NCI-H1105 (cell line): ENCODE data around the gene SDK2.
"Not testable (repeated sequence)": the region's sequence is repeated elsewhere in the genome, so short reads cannot be mapped to it uniquely, and the experiment has no call there.

Experiments
- DNase-seq: peaks from one replicate; lab custom pipeline; 2025; lab: John Stamatoyannopoulos, UW

The SDK2 gene

DNA sequence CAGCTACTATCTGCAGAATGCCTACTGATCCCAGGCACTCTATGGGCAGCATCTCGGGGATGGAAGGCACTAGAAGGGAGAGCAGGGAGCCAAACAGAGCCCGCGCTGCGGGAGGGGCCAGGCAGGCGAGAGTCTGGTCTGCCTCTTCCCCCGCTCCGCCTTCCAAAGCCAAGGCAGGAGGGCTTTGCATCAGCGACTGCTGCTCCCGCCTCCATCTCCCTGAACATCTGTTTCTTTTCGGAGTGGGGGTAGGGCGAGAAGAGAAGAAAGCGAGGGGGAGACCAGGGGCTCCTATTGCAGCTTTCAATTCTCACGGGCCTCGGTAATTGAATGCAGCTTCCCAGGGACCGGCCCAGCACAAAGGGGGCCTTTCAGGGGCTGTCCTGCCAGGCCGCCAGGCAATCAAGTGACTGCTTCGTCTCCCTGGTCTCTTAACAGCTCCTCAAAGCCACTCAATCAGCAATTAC, 301.0 kb downstream of the SDK2 start:
- DNase-seq: no peak

GRCh38 chr17:73342541-73343167, 301.6 kb downstream of the SDK2 start:
- no peak for DNase-seq

DNA sequence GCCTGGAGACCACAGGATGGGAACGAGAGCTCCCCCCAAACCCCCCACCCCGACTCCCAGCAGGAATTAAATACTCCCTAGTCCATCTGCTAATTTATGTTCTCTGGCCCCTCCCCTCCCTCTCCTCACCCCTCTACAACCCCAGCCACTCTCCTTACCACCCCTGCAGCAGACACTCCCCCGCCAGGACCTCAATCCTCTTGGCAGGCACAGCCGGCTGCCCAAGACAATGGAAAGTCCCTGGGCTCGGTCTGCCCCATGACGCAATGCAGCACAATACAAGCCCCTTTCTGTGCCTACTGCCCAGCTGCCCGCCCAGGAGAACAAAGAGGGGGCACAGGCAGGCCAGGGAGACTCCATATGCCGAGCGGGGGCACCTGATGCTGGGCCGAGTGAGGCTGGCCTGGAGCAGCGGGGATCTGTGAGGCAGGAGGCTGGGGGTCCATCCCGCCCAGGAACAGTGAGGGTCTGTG, 302.2 kb downstream of the SDK2 start:
- no peak for DNase-seq

DNA sequence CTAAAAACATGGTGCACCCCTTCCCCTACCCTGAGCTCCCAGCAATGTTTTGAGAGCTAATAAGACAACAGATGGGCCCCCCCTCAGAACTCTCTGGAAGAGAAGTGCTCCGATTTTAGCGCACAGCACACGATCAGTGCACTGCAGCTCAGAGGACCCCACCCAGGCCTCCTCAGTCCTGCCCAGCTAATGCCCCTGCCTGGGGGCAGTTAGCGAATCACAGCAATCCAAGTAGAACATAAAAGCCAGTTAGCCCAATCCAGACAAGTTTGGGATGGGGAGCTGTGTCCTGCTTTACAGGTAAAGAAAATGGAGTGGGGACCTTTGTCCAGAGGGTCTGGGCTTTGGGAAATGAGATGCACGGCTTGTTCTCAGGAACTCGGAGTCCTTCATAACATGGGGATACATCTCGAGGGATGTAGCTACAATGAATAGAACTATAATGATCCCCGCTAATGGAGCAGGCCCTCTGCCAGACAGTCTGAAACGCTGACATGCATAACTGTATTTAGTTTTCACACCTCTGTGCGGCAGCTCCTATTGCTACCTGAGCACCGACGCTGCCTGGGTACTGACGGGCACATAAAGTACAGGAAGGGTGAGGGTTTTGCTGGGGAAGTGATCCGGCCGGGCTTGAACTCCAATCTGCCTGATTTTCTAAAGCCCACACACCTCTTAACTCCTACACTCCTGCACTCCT, 302.7 kb downstream of the SDK2 start:
- DNase-seq: no peak

DNA sequence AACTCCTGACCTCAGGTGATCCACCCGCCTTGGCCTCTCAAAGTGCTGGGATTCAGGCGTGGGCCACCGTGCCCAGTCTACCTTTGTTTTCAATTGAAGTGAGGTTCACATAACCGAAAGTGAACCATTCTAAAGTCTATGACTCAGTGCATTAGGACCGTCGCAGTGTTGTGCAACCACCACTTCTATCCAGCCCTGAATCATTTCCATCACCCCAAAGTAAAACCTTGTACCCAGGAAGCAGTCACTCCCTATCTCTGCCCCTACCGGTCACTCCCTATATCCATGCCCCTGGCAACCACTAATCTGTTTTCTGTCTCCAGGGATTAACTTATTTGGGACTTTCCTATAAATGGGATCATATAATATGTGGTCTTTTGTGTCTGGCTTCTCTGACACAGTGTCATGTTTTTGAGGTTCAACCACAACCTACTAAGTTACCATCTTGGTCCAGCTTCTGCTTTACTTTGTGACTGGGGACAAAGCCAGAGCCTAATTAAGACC, 304.1 kb downstream of the SDK2 start:
- no peak for DNase-seq

GRCh38 chr17:73338566-73339197, 305.6 kb downstream of the SDK2 start:
- no peak for DNase-seq

DNA sequence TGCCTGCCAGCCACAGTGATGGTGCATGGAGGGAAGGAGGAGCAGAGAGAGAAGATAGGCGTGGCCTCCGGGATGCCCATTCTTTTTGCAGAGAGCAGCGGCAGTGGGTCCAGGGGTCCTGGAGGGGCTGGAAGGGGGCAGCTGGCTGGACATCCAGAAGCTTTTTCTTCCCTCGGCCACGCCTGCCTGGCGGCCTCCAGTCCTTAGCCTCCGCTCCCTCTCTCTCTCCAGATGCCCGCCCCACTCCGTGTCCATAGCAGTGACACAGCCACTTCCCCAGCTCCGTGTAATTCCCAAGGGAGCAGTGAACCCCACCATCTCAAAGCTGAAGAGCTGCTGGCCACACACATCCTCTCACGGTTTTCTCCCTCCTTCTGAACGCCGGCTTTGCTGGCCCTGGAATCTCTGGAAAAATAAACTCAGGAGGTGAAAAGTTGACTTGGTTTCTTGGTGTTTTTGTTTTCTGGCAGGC, 306.2 kb downstream of the SDK2 start:
- DNase-seq: no peak

GRCh38 chr17:73337330-73337710, 306.9 kb downstream of the SDK2 start:
- no peak for DNase-seq

DNA sequence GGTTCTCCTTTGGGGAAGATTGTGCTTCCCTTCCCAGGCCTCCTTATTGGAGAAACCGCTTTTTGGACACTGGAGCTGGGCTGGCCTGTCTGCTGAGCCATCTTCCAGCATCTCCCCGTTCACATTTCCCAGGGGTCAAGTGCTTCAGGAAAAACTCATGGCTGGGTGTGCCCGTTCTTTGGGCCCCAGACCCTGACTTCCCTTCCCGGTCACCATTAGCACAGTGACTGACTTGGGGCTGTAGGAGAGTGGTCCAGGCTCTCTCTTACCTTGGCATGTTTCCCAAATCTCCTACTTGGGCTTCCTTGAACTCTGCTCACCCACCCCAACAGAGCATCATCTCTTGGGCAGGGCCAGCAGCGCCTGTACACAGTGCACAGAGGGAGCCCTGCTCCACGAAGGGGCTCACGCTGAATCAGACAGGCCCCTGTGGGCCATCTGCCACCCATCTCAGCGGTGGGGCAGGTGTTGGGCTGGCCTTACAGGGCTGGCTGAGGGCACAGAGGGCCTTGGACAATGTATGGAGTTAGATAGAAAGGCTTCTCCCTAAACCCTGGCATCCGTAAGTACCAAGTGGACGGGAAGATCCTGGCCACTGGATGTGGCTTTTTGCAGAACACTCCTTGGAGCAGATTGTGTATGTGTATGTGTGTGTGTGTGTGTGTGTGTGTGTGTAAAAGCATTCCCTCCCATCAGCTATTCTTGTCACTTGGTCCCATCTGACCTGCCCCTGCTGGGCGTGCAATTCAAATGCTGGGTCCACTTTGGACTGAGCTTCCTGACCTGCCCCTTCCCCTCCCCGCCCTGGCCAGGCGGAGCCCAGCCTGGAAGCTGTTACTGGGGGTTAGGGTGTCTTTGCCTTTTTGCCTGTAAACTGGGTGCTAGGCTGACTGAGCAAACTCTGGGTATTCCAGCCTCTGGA, 307.6 kb downstream of the SDK2 start:
- DNase-seq: no peak

DNA sequence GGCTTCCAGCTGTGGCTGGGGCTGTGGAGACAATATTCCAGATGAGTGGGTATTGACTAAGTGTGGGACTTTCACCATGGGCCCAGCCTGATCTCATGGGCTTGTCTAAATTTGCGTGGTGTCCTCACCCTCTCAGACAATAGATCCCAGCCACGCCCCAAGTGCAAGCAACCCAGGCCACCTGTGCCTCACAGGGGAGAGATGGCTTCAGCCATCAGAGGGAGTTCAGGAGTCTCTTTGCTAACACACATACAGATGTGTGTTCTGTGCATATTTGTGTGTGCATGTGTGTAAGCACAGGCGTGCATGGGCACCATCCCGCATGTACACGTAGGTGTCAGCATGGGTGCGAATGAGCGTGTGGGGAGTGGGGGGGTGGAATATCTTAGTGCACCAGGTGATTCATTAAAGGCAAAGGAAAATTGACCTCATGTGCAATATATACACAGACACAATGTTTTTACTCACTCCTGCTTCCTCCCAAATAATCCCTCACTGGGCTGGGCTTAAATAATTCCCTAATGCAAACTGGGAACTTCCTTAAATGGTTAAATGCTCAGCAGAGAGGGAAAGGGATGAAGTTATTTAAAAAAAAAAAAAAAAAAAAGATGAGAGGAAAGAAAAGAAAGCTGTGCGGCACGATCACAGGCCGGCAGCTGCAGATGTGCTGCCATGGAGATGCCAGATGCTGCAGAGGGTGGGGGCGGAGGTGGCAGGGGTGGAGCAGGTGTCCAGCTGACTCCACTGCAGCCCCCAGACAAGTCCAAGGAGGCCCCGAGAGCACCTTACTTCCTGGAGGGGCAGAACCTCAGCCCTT, 308.4 kb downstream of the SDK2 start:
- DNase-seq: no peak

- DNase-seq: no peak
These were observed 309.3 kb downstream of the SDK2 start for GRCh38 chr17:73334771-73335513.

DNA sequence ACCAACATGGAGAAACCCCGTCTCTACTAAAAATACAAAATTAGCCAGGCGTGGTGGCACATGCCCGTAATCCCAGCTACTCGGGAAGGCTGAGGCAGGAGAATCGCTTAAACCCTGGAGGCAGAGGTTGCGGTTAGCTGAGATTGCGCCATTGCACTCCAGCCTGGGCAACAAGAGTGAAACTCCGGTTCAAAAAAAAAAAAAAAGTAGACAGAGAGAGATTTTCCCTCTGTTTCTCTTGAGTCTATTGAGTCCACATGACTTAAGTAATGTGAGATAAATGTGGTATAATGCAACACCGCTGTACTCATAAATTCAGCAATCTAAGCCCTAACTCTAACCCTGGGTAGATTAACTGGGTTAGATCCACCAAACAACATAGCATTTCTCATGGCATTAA, 310.8 kb downstream of the SDK2 start:
- DNase-seq: not testable (repeated sequence)

DNA sequence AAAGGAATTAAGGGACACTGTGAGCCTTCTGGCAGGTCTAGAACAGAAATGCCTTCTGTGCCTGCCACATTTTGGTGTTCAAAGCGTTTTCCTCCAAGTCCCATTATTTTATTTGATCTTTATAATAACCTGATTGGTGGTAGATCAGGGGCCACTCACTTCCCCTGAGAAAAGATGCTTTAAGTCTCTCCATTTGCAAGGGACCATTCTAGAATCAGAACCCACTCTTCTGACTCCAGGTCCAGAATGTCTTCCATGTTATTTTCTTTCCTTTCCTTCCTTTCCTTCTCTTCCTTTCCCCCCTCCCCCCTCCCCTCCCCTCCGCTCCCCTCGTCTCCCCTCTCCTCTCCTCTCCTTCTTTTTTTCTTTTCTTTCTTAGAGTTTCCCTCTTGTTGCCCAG, 313.2 kb downstream of the SDK2 start:
- DNase-seq: no peak

DNA sequence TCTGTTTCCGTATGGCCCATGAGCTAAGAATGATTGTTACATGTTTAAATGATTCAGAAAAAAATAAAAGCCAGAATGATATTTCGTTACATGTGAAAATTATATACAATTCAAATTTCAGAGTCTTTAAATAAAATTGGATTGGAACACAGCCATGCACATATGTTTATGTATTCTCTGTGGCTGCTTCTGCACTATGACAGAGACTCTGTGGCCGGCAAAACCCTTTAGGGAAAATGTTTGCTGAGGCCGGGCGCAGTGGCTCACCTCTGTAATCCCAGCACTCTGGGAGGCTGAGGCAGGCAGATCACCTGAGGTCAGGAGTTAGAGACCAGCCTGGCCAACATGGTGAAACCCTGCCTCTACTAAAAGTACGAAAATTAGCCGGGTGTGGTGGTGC, 316.6 kb downstream of the SDK2 start:
- no peak for DNase-seq

- no peak for DNase-seq
These were observed 318.8 kb downstream of the SDK2 start for GRCh38 chr17:73325527-73325842.

DNA sequence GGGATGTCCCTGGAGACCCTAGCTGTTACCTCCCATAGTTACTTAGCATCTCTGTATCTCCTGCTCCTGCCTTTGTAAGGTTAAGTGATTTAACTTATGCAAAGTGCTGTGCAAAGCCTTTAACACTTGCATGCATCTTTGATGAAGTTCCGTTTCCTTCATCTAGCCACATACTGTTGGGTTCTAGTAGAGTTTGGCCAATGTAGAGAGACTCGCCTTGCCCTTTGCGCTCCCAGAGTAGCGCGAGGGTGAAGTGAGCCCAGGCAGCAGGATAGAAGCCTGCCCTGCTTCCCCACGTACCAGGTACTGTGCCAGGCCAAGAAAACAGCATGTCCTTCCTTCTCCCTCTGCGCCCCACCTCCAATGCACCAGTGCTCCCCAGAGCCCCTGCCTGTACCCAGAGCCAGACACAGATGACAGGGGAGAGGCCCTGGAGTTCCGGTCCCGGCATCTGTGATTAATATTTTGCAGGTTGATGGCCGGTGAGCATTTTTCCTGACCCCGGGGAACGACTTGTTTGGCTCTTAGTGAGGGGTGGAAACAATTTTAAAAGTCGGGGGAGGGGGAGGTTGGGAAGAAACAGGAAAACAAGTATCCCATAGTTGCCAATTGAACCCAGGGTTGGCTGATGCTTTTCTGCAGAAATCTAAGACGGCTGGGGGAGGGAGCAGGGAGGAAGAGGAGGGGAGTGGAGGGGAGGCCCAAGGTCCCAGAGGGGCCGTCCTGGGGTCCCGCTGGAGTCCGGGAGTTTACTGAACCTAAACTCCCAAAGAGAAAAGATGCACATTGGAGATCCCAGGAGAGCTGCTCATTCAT, 319.3 kb downstream of the SDK2 start:
- no peak for DNase-seq

GRCh38 chr17:73324160-73324475, 320.1 kb downstream of the SDK2 start:
- no peak for DNase-seq

GRCh38 chr17:73323409-73324159, 320.7 kb downstream of the SDK2 start:
- no peak for DNase-seq
